KMS-11 (cell line): ENCODE data around the gene UBE2E2.

Experiments
- H2AFZ ChIP-seq: fragments of 200-600 bp; sonication (generic); 2 replicates; pipeline ENCODE4 v1.6.1; 2016; ENCODE audit warnings: antibody characterized with exemption, mixed run types, low read depth
- H3K27ac ChIP-seq: fragments of 200-600 bp; sonication (generic); 2 replicates; pipeline ENCODE4 v1.6.1; 2016; ENCODE audit warnings: mild to moderate bottlenecking, mixed run types
- H3K27me3 ChIP-seq: fragments of 200-600 bp; sonication (generic); 2 replicates; pipeline ENCODE4 v1.6.1; 2017; ENCODE audit warnings: mild to moderate bottlenecking, low read depth, mixed run types, moderate library complexity; ENCODE audit not compliant: insufficient read depth
- H3K36me3 ChIP-seq: fragments of 200-600 bp; sonication (generic); 2 replicates; pipeline ENCODE4 v1.6.1; 2017; ENCODE audit warnings: mild to moderate bottlenecking, mixed run types; ENCODE audit not compliant: insufficient read depth
- H3K4me1 ChIP-seq: fragments of 200-600 bp; sonication (generic); 2 replicates; pipeline ENCODE4 v1.6.1; 2016; ENCODE audit warnings: mild to moderate bottlenecking, low read depth, mixed run types; ENCODE audit not compliant: poor library complexity, severe bottlenecking
- H3K4me2 ChIP-seq: fragments of 200-600 bp; sonication (generic); 2 replicates; pipeline ENCODE4 v1.7.0; 2016; ENCODE audit warnings: mild to moderate bottlenecking, mixed run types
- H3K4me3 ChIP-seq: fragments of 200-600 bp; sonication (generic); IDR thresholded peaks from 2 replicates; pipeline ENCODE4 v1.6.1; 2017; ENCODE audit warnings: low read depth, low read length, mixed read lengths; ENCODE audit not compliant: insufficient read depth
- H3K79me2 ChIP-seq: fragments of 200-600 bp; sonication (generic); 2 replicates; pipeline ENCODE4 v1.6.1; 2016; ENCODE audit warnings: low read depth, mixed run types; ENCODE audit not compliant: insufficient read depth
- H3K9ac ChIP-seq: fragments of 200-600 bp; sonication (generic); 2 replicates; pipeline ENCODE4 v1.6.1; 2016; ENCODE audit warnings: mild to moderate bottlenecking, mixed run types
- H4K20me1 ChIP-seq: fragments of 200-600 bp; sonication (generic); 2 replicates; pipeline ENCODE4 v1.6.1; 2016; ENCODE audit warnings: mild to moderate bottlenecking, mixed run types; ENCODE audit not compliant: insufficient read depth
- TF ChIP-seq, protein P1 (sequence below): fragments of 200-600 bp; sonication (generic); conservative IDR thresholded peaks from 2 replicates; pipeline ENCODE4 v1.6.1; 2017; ENCODE audit warnings: low read depth, mild to moderate bottlenecking, antibody characterized with exemption, low read length, moderate library complexity, mixed read lengths

UBE2E2 gene

DNA sequence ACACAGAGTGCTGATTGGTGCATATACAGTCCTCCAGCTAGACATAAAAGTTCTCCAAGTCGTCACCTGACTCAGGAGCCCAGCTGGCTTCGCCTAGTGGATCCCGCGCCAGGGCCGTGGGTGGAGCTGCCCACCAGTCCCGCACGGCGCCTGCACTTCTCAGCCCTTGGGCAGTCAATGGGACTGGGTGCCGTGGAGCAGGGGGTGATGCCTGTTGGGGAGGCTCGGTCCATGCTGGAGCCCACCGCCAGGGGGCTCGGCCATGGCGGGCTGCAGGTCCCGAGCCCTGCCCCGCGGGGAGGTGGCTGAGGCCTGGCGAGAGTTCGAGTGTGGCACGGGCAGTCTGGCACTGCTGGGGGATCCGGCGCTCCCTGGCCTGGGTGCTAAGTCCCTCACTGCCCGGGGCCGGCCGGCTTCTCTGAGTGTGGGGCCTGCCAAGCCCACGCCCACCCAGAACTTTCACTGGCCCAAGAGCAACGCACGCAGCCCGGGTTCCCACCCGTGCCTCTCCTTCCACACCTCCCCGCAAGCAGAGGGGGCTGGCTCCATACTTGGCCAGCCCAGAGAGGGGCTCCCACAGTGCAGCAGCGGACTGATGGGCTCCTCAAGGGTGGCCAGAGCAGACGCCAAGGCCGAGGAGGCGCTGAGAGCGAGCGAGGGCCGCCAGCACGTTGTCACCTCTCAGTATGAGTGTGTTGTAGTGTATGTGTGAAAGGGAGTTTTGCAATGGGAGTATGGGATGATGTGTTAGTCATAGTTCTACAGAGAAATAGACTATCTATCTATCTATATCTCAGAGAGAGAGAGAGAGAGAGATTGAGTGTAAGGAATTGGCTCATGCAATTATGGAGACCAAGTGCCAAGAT is 69.0 kb downstream of the UBE2E2 start:
- Histone ChIP-seq H3K27ac (no peak overlapping the region), H2AFZ (no peak overlapping the region), H3K4me2 (no peak overlapping the region), H3K36me3 (no peaks in the 10 kb centered on the region), H4K20me1 (no peaks in the 10 kb centered on the region), H3K4me1 (peaks cover 5% of the 10 kb centered on the region), H3K4me3 (no peak overlapping the region), H3K79me2 (no peaks in the 10 kb centered on the region; the same call in 1 of the 2 replicates), H3K9ac (no peak overlapping the region), H3K27me3 (no peaks in the 10 kb centered on the region)
- TF ChIP-seq, protein P1, sequence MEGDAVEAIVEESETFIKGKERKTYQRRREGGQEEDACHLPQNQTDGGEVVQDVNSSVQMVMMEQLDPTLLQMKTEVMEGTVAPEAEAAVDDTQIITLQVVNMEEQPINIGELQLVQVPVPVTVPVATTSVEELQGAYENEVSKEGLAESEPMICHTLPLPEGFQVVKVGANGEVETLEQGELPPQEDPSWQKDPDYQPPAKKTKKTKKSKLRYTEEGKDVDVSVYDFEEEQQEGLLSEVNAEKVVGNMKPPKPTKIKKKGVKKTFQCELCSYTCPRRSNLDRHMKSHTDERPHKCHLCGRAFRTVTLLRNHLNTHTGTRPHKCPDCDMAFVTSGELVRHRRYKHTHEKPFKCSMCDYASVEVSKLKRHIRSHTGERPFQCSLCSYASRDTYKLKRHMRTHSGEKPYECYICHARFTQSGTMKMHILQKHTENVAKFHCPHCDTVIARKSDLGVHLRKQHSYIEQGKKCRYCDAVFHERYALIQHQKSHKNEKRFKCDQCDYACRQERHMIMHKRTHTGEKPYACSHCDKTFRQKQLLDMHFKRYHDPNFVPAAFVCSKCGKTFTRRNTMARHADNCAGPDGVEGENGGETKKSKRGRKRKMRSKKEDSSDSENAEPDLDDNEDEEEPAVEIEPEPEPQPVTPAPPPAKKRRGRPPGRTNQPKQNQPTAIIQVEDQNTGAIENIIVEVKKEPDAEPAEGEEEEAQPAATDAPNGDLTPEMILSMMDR, result no peak

DNA sequence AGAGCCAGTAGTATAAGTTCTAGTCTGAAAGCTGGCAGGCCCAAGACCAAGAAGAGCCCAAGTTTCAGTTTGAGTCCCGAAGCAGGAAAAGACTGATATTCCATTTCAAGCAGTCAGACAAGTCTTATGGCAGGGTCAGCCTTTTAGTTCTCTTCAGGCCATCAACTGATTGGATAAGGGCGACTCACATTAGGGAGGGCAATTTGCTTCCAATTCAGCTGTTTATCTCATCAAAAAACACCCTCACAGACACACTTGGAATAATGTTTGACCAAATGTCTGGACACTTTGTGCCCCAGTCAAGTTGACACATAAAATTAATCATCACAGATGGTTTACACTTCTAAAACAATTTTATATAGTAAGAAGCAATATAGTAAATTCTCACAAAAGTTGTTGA is 69.7 kb downstream of the UBE2E2 start:
- Histone ChIP-seq H3K27me3 (no peaks in the 10 kb centered on the region), H3K4me1 (peaks cover 5% of the 10 kb centered on the region), H2AFZ (no peak overlapping the region), H3K4me3 (no peak overlapping the region), H3K4me2 (no peak overlapping the region), H3K27ac (no peak overlapping the region), H3K79me2 (no peaks in the 10 kb centered on the region; the same call in 1 of the 2 replicates), H3K9ac (no peak overlapping the region), H4K20me1 (no peaks in the 10 kb centered on the region), H3K36me3 (no peaks in the 10 kb centered on the region)
- TF ChIP-seq, protein P1, result no peak

DNA sequence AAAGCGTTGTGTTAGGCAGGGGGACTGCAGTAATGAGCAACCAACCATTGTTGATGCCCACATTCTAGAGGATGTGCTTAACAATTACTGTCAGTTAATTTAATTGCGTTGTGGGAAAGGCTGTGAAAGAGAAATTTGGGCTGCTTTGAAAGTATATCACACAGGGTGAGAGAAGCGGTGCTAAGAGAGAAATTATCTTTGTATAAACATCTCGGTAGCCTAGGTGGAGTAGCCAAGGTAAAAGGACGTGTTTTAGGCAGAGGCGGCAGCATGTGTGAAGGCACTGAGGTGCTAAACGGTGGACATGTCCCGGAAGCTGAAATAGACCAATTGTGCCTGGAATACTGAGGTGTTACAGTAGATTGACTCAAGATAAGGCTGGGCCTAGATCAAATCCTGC is 71.9 kb downstream of the UBE2E2 start:
- no peak overlapping the region for H2AFZ ChIP-seq
- no peaks in the 10 kb centered on the region; the same call in 1 of the 2 replicates for H3K79me2 ChIP-seq
- TF ChIP-seq, protein P1, result no peak
- no peak overlapping the region for H3K4me2 ChIP-seq
- H3K9ac ChIP-seq, result no peak overlapping the region
- H4K20me1 ChIP-seq, result no peaks in the 10 kb centered on the region
- H3K4me3 ChIP-seq, result no peak overlapping the region
- no peaks in the 10 kb centered on the region for H3K36me3 ChIP-seq
- H3K4me1 ChIP-seq, result peaks cover 5% of the 10 kb centered on the region
- H3K27ac ChIP-seq, result no peak overlapping the region
- H3K27me3 ChIP-seq, result no peaks in the 10 kb centered on the region

DNA sequence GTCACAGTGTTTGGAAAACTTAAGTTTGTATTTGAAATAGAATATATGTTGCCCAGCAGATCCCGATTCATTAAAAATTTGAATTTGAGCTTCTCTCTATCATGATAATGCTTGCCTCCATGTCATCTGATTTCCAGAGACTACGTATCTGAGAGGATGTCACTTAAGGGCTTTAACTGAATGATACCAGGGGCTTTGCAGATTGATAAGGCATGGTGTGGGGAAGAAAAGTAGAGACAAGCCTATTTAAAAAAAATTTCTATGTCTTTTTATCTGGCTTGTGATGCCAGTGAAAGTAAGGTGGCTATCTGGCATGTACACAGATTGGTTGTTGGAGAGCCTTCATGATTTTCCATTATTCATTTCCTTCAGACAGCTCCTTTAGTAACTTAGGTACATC is 72.7 kb downstream of the UBE2E2 start:
- Histone ChIP-seq H4K20me1 (no peaks in the 10 kb centered on the region), H3K4me2 (no peak overlapping the region), H3K4me1 (peaks cover 5% of the 10 kb centered on the region), H3K27me3 (no peaks in the 10 kb centered on the region), H3K79me2 (no peaks in the 10 kb centered on the region; the same call in 1 of the 2 replicates), H2AFZ (no peak overlapping the region), H3K36me3 (no peaks in the 10 kb centered on the region), H3K9ac (no peak overlapping the region), H3K4me3 (no peak overlapping the region), H3K27ac (no peak overlapping the region)
- TF ChIP-seq, protein P1, result no peak
